ENCODE results near the gene TCTN3.
"Not testable (repeated sequence)": the region's sequence is repeated elsewhere in the genome, so short reads cannot be mapped to it uniquely, and the experiment has no call there.

The TCTN3 gene

DNA sequence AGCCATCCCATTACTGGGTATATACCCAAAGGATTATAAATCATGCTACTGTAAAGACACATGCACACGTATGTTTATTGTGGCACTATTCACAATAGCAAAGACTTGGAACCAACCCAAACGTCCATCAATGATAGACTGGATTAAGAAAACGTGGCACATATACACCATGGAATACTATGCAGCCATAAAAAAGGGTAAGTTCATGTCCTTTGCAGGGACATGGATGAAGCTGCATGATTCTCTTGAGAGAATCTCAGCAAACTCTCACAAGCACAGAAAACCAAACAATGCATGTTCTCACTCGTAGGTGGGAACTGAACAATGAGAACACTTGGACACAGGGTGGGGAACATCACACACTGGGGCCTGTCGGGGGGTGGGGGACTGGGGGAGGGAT is 73.3 kb downstream of the TCTN3 start:
- DNase-seq = not testable (repeated sequence)

DNA sequence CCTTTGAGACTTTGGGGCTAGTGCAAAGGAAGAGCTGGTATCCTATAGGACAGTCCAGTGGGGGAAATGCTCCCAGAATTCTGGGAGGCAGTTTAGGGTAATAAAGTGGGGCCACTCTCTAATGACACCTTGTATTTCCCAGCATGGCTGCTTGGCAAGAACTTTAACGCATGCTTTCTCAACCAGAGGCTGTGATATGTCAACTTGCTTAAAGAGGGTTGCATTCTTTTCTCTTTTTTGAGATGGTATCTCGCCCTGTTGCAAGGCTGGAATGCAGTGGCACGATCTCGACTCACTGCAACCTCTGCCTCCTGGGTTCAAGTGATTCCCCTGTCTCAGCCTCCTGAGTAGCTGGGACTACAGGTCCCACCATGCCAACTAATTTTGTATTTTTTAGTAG is 75.6 kb downstream of the TCTN3 start:
- DNase-seq = no peak

- DNase-seq = no peak
These were observed 77.3 kb downstream of the TCTN3 start for GRCh38 chr10:95616446-95616845.

Data from CD4-positive, alpha-beta T cell treated with Interleukin-4 for 4 hours (primary cell).